DND-41 (cell line): ENCODE results near the gene TMEM163.

ENCODE experiments used
- ATAC-seq: fragments of 200-7000 bp; cut with Tn5 transposase; 3 replicates; pipeline ENCODE4 v1.9.1; 2021; ENCODE audit warnings: low read depth; ENCODE audit not compliant: insufficient read depth
- DNase-seq: peaks from one replicate; pipeline ENCODE4 v3.0.0-alpha.2; 2020
- H2AFZ ChIP-seq: 2 replicates; pipeline ENCODE4 v1.6.0; 2012; ENCODE audit warnings: low read depth, low read length
- H3K27ac ChIP-seq: 2 replicates; pipeline ENCODE4 v1.5.1; 2012; ENCODE audit warnings: low read length, inconsistent platforms
- H3K27me3 ChIP-seq: fragments of 200-600 bp; sonication (generic); 2 replicates; pipeline ENCODE4 v1.6.0; 2012; ENCODE audit warnings: low read length, mild to moderate bottlenecking, inconsistent platforms; ENCODE audit not compliant: insufficient read depth, poor library complexity
- H3K36me3 ChIP-seq: 2 replicates; pipeline ENCODE4 v1.5.1; 2012; ENCODE audit warnings: low read length, inconsistent platforms; ENCODE audit not compliant: insufficient read depth
- H3K4me1 ChIP-seq: 2 replicates; pipeline ENCODE4 v1.5.1; 2012; ENCODE audit warnings: mild to moderate bottlenecking, low read length; ENCODE audit not compliant: insufficient read depth
- H3K4me2 ChIP-seq: 2 replicates; pipeline ENCODE4 v1.6.0; 2012; ENCODE audit warnings: mild to moderate bottlenecking, moderate library complexity, low read length, inconsistent platforms; ENCODE audit not compliant: insufficient read depth
- H3K4me3 ChIP-seq, 2 experiments: fragments of 200-600 bp in 1 of 2; shearing (Covaris generic) in 1 of 2; 2 replicates each; pipeline ENCODE4 v1.5.1; 2012 to 2016; ENCODE audit warnings: inconsistent platforms in 2 of 2, low read length in 2 of 2, mild to moderate bottlenecking in 2 of 2, low read depth in 1 of 2, moderate library complexity in 1 of 2
- H3K79me2 ChIP-seq: 2 replicates; pipeline ENCODE4 v1.6.0; 2012; ENCODE audit warnings: low read length, inconsistent platforms; ENCODE audit not compliant: insufficient read depth
- H3K9ac ChIP-seq: 2 replicates; pipeline ENCODE4 v1.6.0; 2012; ENCODE audit warnings: low read depth, mild to moderate bottlenecking, inconsistent platforms, low read length, moderate library complexity
- H3K9me3 ChIP-seq: 2 replicates; pipeline ENCODE4 v1.5.1; 2012; ENCODE audit warnings: low read length, moderate library complexity, mild to moderate bottlenecking, inconsistent platforms; ENCODE audit not compliant: insufficient read depth, severe bottlenecking
- H4K20me1 ChIP-seq: 2 replicates; pipeline ENCODE4 v1.6.0; 2012; ENCODE audit warnings: low read length; ENCODE audit not compliant: insufficient read depth
- EZH2 ChIP-seq: IDR thresholded peaks from 3 replicates; pipeline ENCODE4 v1.6.1; 2012; ENCODE audit warnings: borderline replicate concordance, low read depth, mild to moderate bottlenecking, moderate library complexity, low read length, inconsistent platforms; ENCODE audit not compliant: severe bottlenecking
- TF ChIP-seq, protein P1 (sequence below): IDR thresholded peaks from 2 replicates; pipeline ENCODE4 v1.5.1; 2012; ENCODE audit warnings: borderline replicate concordance, low read length, moderate library complexity, mild to moderate bottlenecking; ENCODE audit not compliant: poor library complexity, severe bottlenecking; ENCODE audit errors: extremely low read depth

The TMEM163 gene

DNA sequence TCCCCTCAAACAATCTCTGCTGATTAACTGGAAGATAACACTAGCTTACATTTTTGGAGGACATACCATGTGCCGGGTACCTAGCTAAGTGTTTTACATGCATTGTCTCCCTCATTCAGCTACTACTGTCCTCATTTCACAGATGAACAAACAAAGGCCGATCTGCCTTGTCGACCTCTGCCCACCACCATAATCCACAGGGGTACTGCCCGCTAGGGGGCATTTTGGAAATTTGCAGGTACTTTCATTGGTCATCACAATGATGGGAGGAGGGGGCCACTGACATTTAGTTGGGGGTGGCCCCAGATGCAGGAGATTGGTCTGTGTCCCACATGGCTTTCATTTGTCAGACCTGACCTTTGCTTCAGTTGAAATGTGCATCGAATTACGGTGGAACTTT is 3.9 kb upstream of the TMEM163 start:
- ATAC-seq = no peak
- no peaks in the 10 kb centered on the region for H3K9me3 ChIP-seq
- H3K27ac ChIP-seq = no peak overlapping the region
- no peaks in the 10 kb centered on the region for H4K20me1 ChIP-seq
- H3K4me3 ChIP-seq = no peak overlapping the region
- no peak overlapping the region for H2AFZ ChIP-seq
- no peaks in the 10 kb centered on the region for H3K4me1 ChIP-seq
- no peak for DNase-seq
- H3K27me3 ChIP-seq = peaks cover 11% of the 10 kb centered on the region
- no peaks in the 10 kb centered on the region for H3K36me3 ChIP-seq
- no peaks in the 10 kb centered on the region for H3K79me2 ChIP-seq
- TF ChIP-seq, protein P1, sequence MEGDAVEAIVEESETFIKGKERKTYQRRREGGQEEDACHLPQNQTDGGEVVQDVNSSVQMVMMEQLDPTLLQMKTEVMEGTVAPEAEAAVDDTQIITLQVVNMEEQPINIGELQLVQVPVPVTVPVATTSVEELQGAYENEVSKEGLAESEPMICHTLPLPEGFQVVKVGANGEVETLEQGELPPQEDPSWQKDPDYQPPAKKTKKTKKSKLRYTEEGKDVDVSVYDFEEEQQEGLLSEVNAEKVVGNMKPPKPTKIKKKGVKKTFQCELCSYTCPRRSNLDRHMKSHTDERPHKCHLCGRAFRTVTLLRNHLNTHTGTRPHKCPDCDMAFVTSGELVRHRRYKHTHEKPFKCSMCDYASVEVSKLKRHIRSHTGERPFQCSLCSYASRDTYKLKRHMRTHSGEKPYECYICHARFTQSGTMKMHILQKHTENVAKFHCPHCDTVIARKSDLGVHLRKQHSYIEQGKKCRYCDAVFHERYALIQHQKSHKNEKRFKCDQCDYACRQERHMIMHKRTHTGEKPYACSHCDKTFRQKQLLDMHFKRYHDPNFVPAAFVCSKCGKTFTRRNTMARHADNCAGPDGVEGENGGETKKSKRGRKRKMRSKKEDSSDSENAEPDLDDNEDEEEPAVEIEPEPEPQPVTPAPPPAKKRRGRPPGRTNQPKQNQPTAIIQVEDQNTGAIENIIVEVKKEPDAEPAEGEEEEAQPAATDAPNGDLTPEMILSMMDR = no peak
- TF ChIP-seq EZH2 = no peak
- no peak overlapping the region for H3K4me2 ChIP-seq
- H3K9ac ChIP-seq = no peak overlapping the region

DNA sequence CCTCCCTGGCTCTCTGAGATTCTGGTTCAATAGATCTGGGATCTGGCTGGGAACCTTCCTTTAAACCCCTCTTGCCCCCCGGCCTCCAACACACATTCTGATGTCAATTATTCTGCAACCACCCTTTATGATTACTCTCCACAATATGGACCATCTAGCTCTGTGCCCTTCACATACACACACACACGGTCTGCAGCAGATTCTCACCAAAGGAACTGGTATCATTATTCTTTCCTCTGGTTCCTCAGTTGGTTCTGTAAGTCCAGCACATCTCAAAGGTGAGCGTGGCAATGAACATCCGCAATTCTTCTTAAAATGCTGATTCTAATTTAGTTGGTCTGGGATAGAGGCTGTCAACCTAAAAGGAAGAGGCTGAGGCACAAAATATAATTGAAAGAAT is 2.8 kb upstream of the TMEM163 start:
- Histone ChIP-seq H3K36me3 (no peaks in the 10 kb centered on the region), H3K9me3 (no peaks in the 10 kb centered on the region), H3K4me3 (no peak overlapping the region), H3K27ac (no peak overlapping the region), H3K4me2 (no peak overlapping the region), H3K27me3 (peaks cover 11% of the 10 kb centered on the region), H3K9ac (no peak overlapping the region), H2AFZ (no peak overlapping the region), H3K79me2 (no peaks in the 10 kb centered on the region), H4K20me1 (no peaks in the 10 kb centered on the region), H3K4me1 (peaks cover 11% of the 10 kb centered on the region)
- TF ChIP-seq, protein P1 = no peak
- TF ChIP-seq EZH2 = no peak
- DNase-seq = no peak
- ATAC-seq = no peak

DNA sequence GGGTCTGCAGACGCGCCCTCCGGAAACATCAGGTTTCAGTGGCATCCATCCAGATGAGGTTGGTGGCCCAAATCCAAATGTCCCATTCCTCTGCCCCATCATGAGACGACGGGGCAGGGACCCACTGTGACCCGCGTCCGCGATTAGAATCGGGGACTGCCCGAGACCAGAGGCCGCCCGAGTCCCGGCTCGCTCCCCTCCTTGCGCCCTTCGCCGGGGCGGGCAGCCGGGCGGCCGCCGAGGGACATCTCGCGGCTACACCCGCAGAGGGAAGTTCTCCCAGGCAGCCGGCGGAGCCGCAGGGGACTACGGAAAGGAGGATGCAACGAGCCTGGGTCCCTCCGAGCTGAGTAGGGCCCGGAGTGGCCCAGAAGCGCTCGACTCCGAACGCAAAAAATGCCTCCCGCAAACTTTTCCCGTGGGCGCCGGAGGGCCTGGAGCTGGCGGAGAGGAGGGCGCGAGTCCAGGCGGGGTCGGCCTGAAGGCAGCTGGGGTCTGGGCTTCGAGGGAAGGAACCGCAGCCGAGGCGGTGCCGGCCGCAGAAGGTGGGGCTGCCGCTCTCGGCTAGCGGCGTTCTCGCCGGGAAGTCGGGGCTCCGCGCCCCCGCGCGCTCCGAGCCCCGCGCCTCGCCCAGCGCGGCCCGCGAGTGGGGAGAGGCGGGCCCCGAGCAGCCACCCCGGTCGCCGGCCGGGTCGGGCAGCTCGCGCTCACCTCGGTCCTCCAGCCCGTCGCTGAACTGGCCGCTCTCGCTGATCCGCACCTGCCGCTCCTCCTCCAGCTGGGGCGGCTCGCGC is 580 bp downstream of the TMEM163 start:
- Histone ChIP-seq H3K4me3 (no peak overlapping the region), H4K20me1 (no peaks in the 10 kb centered on the region), H3K27ac (no peak overlapping the region), H3K9me3 (no peaks in the 10 kb centered on the region), H3K79me2 (no peaks in the 10 kb centered on the region), H3K27me3 (peaks cover 11% of the 10 kb centered on the region), H2AFZ (no peak overlapping the region), H3K4me2 (no peak overlapping the region), H3K9ac (no peak overlapping the region), H3K36me3 (no peaks in the 10 kb centered on the region), H3K4me1 (peaks cover 44% of the 10 kb centered on the region)
- DNase-seq (no peak), ATAC-seq (no peak)
- TF ChIP-seq, protein P1 = no peak
- no peak for TF ChIP-seq EZH2
